ENCODE measurements around the gene CPNE9. TPM values are rescaled to one million over a fixed set of nuclear protein-coding genes. Genes with fewer than 3 reads are reported as not detected.

The CPNE9 gene
- total RNA-seq, 1 donor from 2014 or later: 0.16 TPM

- Histone ChIP-seq H3K27me3 (ENCODE audit: low read depth) (no peaks in the 10 kb centered on the region), H3K4me1 (peaks cover 77% of the 10 kb centered on the region), H3K9me3 (replicated peaks) (no peaks in the 10 kb centered on the region), H3K27ac (replicated peaks) (peak overlapping the region; percentile 91), H3K36me3 (peaks cover 94% of the 10 kb centered on the region), H3K4me3 (no peak overlapping the region)
- intact Hi-C loops (cut with micrococcal nuclease): no loop called here
- no peak for DNase-seq
- no peak for TF ChIP-seq CTCF (IDR thresholded peaks at IDR 0.05; ENCODE audit: borderline replicate concordance)
Measured at GRCh38 chr3:9669277-9669676, 34.4 kb upstream of the CPNE9 start.

DNA sequence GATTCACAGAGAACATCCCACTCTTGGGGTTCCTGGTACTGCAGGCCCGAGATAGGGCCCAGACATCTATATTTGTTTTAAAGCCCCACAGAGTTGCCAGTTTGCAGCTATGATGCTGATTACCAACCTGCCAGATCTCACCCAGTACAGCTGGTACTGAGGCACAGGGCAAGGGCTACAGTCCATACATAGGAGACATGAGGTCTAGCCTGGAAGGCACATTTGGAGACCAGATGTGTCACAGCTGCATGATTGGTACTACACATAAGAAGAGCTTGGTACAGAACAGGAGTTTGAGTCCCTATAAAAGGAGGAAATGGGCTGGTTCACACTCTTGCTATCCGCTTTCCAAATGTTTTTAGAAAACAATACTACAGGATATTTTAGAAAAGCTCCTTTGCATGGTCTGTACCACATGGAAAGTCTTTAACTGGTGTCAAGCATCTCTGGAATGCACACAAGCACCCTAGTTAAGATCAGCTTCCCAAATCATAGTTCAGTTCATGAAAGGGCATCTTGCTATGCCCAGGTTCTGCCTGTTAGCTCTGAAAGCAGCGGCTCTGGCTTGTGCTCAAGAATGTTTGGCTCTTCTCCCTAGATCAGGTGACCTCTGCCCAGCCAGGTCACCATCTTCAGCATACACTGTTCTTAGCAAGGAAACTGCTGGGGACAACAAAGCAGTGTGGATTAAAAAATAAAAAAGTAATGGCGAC, 33.8 kb upstream of the CPNE9 start:
- H3K4me3 ChIP-seq: peak overlapping the region; percentile 4
- no peak for TF ChIP-seq CTCF (IDR thresholded peaks at IDR 0.05; ENCODE audit: borderline replicate concordance)
- no peaks in the 10 kb centered on the region for H3K9me3 ChIP-seq (replicated peaks)
- H3K4me1 ChIP-seq: peaks cover 83% of the 10 kb centered on the region
- H3K27ac ChIP-seq (replicated peaks): peak overlapping the region; percentile 91
- intact Hi-C loops (cut with micrococcal nuclease): no loop called here
- H3K36me3 ChIP-seq: peaks cover 93% of the 10 kb centered on the region
- no peaks in the 10 kb centered on the region for H3K27me3 ChIP-seq (ENCODE audit: low read depth)
- DNase-seq: peak; percentile 48

DNA sequence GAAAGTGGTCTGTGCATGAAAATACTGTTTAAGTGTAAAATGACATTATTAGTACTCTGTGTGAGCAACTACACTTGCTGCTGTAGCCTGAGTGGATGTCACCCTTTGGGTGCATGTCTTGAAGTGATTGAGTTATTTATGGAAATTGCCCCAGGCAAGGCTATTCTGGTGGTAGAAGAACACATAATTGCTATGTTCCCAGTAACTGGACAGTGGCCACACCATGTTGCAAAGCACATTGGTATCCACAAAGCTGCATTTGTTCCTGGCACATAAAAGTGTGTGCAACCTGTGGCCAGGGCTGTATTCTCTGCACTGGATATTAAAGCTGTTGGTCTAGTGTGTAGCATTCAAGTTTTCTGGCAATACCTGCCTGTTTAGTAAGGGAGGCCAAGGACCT, 30.6 kb upstream of the CPNE9 start:
- TF ChIP-seq CTCF (IDR thresholded peaks at IDR 0.05; ENCODE audit: borderline replicate concordance): no peak
- intact Hi-C loops (cut with micrococcal nuclease): no loop called here
- Histone ChIP-seq H3K27ac (replicated peaks) (peak overlapping the region; percentile 91), H3K27me3 (ENCODE audit: low read depth) (no peaks in the 10 kb centered on the region), H3K4me3 (no peak overlapping the region), H3K9me3 (replicated peaks) (no peaks in the 10 kb centered on the region), H3K36me3 (peaks cover 92% of the 10 kb centered on the region), H3K4me1 (peaks cover 100% of the 10 kb centered on the region)
- no peak for DNase-seq

DNA sequence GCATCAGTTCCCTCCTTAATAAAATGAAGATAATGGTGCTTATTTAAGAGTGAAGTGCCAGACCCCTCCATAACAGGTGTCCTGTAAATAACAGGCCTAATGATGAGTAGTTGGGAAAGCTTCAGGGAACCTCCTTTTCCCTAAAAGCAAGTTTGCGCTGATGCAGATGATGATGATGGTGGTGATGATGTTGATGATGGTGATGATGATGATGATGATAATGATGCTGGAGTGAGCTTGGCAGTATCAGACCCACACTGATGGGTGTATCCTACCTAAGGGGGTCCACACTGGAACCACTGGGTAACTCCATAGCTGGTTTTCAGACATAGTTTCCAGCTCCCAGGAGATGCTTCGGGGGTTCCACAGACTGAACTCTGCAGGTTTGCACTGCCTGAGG, 29.9 kb upstream of the CPNE9 start:
- Histone ChIP-seq H3K27ac (replicated peaks) (peak overlapping the region; percentile 91), H3K4me1 (peaks cover 100% of the 10 kb centered on the region), H3K4me3 (no peak overlapping the region), H3K36me3 (peaks cover 92% of the 10 kb centered on the region), H3K27me3 (ENCODE audit: low read depth) (no peaks in the 10 kb centered on the region), H3K9me3 (replicated peaks) (no peaks in the 10 kb centered on the region)
- no peak for TF ChIP-seq CTCF (IDR thresholded peaks at IDR 0.05; ENCODE audit: borderline replicate concordance)
- no peak for DNase-seq
- intact Hi-C loops (cut with micrococcal nuclease): no loop called here

DNA sequence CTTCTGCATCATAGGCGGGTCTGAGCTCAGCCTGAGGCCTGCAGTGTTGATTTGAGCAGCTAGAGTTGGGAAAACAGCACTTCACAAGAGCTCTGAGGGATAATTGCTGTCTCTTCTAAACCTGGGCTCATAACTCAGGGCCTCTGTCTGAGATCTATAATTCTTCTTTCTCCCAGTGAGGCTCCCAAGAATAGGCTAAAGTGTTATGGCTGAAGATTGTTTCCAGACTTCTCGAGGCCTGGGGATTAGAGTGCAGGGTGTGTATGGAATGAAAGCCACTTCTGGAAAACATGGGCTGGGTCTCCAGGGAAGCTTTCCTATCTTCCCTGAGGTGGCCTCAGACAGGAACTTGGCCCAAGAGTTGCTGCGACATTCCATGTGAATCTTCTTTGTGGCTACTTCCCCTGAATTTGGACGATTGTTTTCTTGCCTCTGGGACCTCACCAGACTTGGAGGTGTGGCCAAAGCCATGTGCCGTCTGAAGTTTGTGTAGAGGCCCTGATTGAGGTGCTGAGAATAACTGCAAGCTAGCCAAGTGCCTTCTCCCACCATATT, 27.8 kb upstream of the CPNE9 start:
- no peaks in the 10 kb centered on the region for H3K9me3 ChIP-seq (replicated peaks)
- no peak for TF ChIP-seq CTCF (IDR thresholded peaks at IDR 0.05; ENCODE audit: borderline replicate concordance)
- H3K27me3 ChIP-seq (ENCODE audit: low read depth): no peaks in the 10 kb centered on the region
- H3K36me3 ChIP-seq: peaks cover 98% of the 10 kb centered on the region
- H3K27ac ChIP-seq (replicated peaks): peak overlapping the region; percentile 91
- H3K4me3 ChIP-seq: no peak overlapping the region
- no peak for DNase-seq
- intact Hi-C loops (cut with micrococcal nuclease): no loop called here
- peaks cover 99% of the 10 kb centered on the region for H3K4me1 ChIP-seq

Measured in left ventricle myocardium inferior (tissue), 1 donor.